UCSD-AML1 (cell line): ENCODE data around the gene ZGPAT.
"Not testable (repeated sequence)": the region's sequence is repeated elsewhere in the genome, so short reads cannot be mapped to it uniquely, and the experiment has no call there.

Experiments
- DNase-seq: peaks from one replicate; lab custom pipeline; 2025; ENCODE audit not compliant: unreplicated experiment; lab: John Stamatoyannopoulos, UW

The ZGPAT gene

DNA sequence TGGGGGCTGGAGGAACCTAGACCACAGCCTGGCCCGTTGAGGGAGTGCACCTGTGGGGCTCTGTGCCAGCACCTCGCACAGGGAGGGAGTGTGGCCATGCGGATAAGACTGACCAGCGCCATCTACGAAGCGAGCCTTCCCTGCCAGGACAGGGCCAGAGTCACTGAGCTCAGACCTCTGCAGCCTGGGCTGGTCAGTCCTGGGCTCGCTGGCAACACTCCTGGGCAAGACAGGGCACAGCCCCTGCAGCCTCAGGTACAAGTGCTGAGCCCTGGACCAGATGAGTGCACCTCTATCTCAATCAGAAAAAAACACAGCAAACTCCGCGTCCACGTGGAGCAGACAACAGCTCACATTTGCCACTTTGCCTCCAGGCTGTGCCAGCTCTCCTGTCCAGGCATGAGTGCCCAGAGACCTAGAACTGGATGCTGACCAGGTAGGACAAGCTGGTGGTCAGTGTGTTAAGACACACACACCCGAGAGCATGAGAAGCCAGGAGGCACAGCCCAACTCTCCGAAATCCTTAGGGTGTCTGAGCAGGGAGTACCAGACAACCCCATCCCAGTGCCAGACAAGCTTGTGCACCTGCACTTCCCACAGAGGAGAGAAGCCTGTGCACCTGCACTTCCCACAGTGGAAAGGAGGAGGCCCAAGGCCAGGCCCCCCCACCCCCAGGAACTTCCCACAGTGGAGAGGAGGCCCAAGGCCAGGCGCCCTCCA lies 4.9 kb upstream of the ZGPAT start:
- no peak for DNase-seq

DNA sequence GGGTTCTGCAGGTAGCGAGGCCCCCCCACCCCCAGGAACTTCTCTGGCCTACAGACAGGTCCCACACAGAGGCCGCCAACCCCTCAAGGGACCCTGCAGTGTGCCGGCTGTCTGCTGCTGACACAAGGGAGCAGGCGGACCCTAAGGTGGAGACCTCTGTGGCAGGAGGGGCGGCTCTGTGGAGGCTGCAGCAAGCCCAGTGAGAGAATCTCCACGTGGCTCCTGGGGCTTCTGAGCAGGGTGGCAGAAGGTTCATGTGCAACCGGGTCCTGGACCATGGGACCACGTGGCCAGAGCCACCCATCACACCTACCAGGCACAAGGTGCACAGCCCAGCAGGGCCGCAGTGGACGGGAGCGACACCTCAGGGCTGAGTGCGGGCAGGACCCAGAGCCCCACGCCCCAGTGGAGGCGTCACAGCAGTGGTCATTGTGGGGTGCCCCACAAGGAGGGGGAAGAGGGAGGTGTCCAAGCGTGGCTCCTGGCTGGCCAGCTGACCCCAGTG lies 4.3 kb upstream of the ZGPAT start:
- DNase-seq: no peak

DNA sequence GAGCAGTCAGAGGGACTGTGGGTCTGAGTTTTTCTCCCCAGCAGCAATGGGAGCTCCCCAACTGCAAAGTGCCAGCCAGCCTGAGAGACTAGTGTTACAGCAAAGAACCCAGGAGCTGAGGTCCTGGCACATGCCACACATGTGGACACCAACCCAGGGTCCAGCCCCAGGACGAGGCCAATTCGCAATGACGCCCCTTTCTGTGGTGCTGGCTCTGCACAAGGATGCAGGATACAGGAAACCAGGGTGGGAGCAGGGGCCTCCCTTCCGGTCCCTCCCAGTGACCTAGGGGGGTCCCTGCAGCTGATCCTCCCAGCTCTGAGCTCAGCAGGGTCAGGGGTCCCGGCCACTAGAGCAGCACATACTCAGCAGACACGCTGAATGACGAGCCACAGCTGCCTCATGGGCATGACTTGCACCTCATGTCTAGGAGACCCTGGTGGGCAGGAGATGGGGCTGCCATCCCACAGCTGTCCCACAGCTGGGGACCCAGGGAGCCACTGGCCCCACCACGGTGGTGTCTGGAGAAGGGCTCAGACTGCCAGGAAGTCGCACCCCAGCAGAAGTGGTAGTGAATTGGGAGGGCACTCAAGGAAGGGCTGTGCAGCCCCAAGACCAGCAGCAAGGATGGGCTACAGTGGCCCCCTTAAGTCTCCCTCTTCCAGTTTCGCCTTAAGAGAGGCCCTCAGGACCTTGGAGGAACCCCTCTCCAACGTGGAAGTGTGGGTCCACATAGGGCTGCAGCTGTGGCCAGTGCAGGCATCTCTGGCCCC lies 3.7 kb upstream of the ZGPAT start:
- no peak for DNase-seq

- DNase-seq: no peak
Measured at GRCh38 chr20:63704749-63705117, 3.1 kb upstream of the ZGPAT start.

GRCh38 chr20:63705232-63706026 lies 2.4 kb upstream of the ZGPAT start:
- no peak for DNase-seq

DNA sequence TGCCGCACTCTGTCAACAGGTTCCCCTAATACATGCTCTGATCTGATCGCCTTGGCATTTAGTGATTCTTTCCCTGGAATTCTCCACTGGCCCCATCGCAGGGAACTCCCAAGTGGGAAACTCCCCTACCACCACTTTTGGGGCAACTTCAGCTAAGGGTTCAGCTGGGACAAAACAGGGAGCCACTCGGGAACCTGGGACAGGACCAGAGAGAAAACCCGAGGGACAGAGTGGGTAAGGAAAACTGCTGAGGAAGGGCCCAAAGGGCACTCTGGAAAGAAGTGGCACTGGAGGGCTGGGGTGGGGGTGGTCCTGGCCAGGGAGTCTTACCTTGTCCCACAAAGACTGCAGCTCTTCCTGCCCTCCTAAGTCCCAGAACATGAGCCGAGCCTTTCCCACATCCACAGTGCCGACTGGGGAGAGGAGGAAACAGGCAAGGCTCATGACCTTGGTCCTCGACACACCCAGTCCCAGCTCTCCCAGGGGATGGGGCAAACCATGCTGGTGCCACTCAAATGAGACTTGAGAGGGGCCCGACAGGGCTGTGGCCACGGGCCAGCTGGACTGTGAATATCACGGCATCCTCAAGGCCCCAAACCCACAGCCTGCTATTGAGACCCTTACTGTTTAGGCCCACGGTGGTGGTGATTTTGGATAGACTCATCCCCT lies 1.7 kb upstream of the ZGPAT start:
- no peak for DNase-seq

DNA sequence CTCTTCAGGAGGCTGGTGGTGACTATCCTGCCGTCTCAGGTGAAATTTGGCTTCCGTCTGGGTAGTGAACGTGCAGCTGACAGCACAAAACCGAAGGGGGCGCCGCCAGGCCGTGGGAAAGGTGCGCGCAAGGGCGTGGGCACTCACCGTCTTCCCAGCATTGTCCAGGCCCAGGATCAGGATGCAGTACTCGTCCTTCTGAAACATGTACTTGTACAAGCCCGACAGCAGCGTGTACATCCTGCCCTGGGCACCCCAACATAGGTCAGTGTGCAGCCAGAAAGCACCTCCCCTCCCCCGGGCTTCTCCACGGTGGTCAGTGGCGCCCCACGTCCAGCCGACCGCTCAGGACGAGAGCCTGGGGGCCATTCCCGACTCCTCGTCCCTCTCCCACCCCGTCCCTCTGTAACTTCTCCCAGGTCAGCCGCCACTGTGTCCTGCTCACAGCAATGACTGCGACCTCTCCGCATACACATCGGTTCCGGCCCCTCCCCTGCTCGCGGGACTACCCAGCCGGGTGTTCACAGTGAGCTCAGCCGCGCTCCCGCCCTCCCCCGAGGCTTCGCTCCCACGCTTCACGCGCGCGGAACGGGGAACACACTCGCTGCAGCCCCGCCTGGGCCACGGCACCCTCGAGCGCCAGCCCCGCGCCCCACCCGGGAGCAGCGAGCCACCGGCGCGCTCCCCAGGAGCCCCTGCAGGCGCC lies 834 bp upstream of the ZGPAT start:
- peak; percentile 56 for DNase-seq

DNA sequence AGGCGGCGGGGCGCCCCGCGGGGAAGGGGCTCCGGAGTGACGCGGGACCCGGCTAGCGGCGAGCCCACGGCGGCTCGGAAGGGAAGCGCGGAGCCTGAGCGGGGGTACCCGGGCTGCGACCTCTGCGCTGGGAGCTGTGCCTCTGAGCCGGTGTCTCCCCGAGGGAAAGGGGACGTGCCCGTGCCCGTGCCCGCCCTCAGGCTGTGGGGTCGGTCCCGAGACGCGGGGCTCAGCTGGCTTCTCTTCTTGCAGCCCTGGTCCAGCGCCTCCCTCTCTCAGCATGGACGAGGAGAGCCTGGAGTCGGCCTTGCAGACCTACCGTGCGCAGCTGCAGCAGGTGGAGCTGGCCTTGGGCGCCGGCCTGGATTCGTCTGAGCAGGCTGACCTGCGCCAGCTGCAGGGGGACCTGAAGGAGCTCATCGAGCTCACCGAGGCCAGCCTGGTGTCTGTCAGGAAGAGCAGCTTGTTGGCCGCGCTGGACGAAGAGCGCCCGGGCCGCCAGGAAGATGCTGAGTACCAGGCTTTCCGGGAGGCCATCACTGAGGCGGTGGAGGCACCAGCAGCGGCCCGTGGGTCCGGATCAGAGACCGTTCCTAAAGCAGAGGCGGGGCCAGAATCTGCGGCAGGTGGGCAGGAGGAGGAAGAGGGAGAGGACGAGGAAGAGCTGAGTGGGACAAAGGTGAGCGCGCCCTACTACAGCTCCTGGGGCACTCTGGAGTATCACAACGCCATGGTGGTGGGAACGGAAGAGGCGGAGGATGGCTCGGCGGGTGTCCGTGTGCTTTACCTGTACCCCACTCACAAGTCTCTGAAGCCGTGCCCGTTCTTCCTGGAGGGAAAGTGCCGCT lies 686 bp downstream of the ZGPAT start:
- no peak for DNase-seq

- DNase-seq: no peak
Measured at GRCh38 chr20:63709149-63709527, 1.3 kb downstream of the ZGPAT start.

GRCh38 chr20:63711085-63711645 lies 3.3 kb downstream of the ZGPAT start:
- no peak for DNase-seq

GRCh38 chr20:63712191-63712590 lies 4.4 kb downstream of the ZGPAT start:
- DNase-seq: no peak

DNA sequence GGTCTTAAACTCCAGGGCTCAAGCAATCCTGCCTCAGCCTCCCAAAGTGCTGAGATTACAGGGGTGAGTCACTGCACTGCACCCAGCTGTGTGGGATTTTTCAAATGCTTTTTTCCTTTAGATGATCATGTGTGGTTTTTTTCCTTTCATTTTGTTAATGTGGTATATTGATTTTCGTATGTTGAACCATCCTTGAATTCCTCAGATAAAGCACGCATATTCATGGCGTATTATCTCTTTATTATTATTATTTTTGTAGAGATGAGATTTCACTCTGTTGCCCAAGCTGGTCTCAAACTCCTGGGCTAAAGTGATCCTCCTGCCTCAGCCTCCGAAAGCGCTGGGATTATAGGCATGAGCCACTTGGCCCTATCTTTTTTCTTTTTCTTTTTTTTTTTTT lies 7.0 kb downstream of the ZGPAT start:
- no peak for DNase-seq

GRCh38 chr20:63718996-63719395 lies 11.2 kb downstream of the ZGPAT start:
- DNase-seq: no peak

- not testable (repeated sequence) for DNase-seq
Measured at GRCh38 chr20:63722967-63723622, 15.3 kb downstream of the ZGPAT start.

DNA sequence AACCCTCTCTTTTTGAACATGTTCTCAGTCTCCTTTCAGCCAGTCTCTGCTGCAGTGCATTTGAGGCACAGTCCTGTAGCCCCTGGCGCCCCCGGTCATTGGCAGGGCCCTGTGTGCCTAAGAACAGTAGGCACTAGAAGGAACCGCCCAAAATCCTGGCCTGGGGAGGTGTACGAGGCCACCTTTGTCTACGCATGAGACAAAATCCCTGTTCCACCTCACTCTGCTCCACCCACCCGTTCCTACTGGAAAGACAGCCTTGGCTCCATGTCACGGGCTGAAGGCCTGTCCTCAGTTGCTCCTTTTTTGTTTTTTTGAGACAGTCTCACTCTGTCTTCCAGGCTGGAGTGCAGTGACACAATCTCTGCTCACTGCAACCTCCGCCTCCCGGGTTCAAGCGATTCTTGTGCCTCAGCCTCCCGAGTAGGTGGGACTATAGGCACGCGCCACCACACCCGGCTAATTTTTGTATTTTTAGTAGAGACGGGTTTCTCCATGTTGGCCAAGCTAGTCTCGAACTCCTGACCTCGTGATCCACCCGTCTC lies 22.4 kb downstream of the ZGPAT start:
- DNase-seq: not testable (repeated sequence)

DNA sequence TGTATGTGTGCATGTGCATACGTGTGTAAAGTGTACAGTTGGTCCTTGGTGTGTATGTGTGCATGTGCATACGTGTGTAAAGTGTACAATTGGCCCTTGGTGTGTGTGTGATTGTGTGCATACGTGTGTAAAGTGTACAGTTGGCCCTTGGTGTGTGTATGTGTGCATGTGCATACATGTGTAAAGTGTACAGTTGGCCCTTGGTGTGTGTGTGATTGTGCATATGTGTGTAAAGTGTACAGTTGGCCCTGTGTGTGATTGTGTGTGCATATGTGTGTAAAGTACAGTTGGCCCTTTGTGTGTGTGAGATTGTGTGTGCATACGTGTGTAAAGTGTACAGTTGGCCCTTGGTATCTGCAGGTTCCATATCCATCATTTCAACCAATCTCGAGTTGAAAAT lies 23.6 kb downstream of the ZGPAT start:
- DNase-seq: no peak

DNA sequence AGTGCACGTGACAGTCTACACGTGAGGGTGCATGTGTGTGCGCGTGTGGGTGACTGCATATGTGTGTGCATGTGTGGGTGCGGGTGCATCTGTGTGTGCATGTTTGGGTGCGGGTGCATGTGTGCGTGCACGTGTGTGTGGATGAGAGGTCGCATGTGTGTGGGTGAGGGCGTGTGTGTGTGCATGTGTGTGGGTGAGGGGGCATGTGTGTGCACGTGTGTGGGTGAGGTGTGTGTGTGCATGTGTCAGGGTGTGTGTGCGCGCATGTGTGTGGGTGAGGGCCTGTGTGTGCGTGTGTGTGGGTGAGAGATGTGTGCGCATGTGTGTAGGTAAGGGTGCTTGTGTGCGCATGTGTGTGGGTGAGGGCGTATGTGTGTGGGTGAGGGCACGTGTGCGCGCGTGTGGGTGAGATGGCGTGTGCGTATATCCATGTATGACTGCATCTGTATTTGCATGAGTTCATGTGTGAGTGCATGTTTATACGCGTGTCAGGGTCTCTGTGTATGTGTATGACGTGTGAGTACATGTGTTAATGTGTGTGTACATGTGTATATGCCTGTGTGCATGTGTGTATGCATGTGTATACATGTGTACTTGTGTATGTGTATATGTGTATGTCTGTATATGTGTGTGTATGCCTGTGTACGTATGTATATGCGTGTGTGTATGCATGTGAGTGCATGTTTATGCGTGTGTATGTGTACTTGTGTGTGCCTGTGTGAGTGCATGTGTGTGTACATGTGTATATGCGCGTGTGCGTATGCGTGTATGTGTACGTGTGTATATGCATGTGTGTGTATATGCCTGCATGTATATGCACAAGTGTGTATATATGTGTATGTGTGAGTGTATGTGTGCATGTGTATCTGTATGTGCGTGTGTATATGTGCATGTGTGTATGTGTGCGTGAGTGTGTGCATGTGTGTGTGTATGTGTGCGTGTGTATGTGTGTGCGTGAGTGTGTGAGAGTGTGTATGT lies 24.6 kb downstream of the ZGPAT start:
- no peak for DNase-seq
